Vagina (tissue), 2 donors: ENCODE results near the gene CMTM1.

ENCODE experiments used
- POLR2A ChIP-seq, 2 donors: fragments of 450-650 bp; IDR thresholded peaks; one replicate each; pipeline ENCODE4 v1.6.1; 2017; ENCODE audit warnings: antibody characterized with exemption in 2 of 2, mild to moderate bottlenecking in 2 of 2, moderate library complexity in 2 of 2
- POLR2AphosphoS5 ChIP-seq, 2 donors: sonication (generic); formaldehyde crosslinking; IDR thresholded peaks; one replicate each; pipeline ENCODE4 v1.9.0; 2017; ENCODE audit warnings: antibody characterized with exemption in 2 of 2, mild to moderate bottlenecking in 2 of 2, low read depth in 1 of 2; ENCODE audit not compliant: insufficient read depth in 1 of 2
- TF ChIP-seq, protein P1 (sequence below), 3 experiments: fragments of 450-650 bp in 2 of 3; fragments of 200-600 bp in 1 of 3; sonication (generic) in 1 of 3; IDR thresholded peaks; one replicate each; pipeline ENCODE4 v1.5.1; 2017 to 2019; ENCODE audit warnings: antibody characterized with exemption in 3 of 3, mild to moderate bottlenecking in 2 of 3, moderate library complexity in 2 of 3

DNA sequence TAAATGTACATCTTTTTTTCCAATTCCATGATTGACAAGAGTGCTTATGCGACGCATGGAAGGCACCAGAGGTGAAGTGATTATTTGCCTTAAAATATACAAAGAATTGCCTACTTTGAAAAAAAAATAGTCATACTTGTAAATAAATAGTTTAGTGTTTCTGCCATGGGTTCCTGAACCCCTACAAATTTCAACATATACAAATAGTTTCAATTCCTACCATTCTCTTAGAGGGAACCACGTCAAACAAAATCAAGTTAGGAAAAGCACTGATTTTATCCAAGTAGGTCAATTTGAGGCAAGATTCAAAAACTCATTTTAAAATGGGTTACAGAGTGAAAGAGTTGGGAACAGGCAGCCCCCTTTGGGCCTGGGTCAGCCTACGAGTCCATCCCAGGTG lies 49.9 kb downstream of the CMTM1 start:
- TF ChIP-seq POLR2A (IDR thresholded peaks at IDR 0.05) (no peak), POLR2AphosphoS5 (IDR thresholded peaks at IDR 0.05; ENCODE audit: insufficient read depth in 1 of 2, low read depth in 1 of 2) (no peak)
- TF ChIP-seq, protein P1, sequence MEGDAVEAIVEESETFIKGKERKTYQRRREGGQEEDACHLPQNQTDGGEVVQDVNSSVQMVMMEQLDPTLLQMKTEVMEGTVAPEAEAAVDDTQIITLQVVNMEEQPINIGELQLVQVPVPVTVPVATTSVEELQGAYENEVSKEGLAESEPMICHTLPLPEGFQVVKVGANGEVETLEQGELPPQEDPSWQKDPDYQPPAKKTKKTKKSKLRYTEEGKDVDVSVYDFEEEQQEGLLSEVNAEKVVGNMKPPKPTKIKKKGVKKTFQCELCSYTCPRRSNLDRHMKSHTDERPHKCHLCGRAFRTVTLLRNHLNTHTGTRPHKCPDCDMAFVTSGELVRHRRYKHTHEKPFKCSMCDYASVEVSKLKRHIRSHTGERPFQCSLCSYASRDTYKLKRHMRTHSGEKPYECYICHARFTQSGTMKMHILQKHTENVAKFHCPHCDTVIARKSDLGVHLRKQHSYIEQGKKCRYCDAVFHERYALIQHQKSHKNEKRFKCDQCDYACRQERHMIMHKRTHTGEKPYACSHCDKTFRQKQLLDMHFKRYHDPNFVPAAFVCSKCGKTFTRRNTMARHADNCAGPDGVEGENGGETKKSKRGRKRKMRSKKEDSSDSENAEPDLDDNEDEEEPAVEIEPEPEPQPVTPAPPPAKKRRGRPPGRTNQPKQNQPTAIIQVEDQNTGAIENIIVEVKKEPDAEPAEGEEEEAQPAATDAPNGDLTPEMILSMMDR (IDR thresholded peaks at IDR 0.05), result no peak
